Astrocyte of the cerebellum (primary cell): ENCODE results near the gene SLC12A7.
"Not testable (repeated sequence)": the region's sequence is repeated elsewhere in the genome, so short reads cannot be mapped to it uniquely, and the experiment has no call there.

Source experiments
- DNase-seq: peaks from one replicate; pipeline ENCODE4 v3.0.0-alpha.2; 2011; ENCODE audit warnings: low read depth
- H3K4me3 ChIP-seq: 2 replicates; pipeline ENCODE4 v1.5.1; 2011; ENCODE audit warnings: mild to moderate bottlenecking, low read depth, low read length, moderate library complexity
- CTCF ChIP-seq: IDR thresholded peaks from 2 replicates; pipeline ENCODE4 v1.5.1; 2012; ENCODE audit warnings: low read length, low read depth, moderate library complexity, mild to moderate bottlenecking; ENCODE audit errors: missing control alignments
- in situ Hi-C: cut with HindIII; loops from 2 replicates; pipeline ENCODE4 v1.10.0; 2017; ENCODE audit warnings: low sequenced_read_pairs

The SLC12A7 gene

GRCh38 chr5:1100664-1101574, 10.9 kb downstream of the SLC12A7 start:
- no peak for TF ChIP-seq CTCF
- H3K4me3 ChIP-seq, result no peak overlapping the region
- in situ Hi-C loops, result no loop called here
- DNase-seq, result no peak

GRCh38 chr5:1099926-1100663, 11.8 kb downstream of the SLC12A7 start:
- no peak for DNase-seq
- no peak for TF ChIP-seq CTCF
- H3K4me3 ChIP-seq, result no peak overlapping the region
- in situ Hi-C loops, result no loop called here

- in situ Hi-C loops, result no loop called here
- no peak for DNase-seq
- no peak for TF ChIP-seq CTCF
- H3K4me3 ChIP-seq, result no peak overlapping the region
Observed at GRCh38 chr5:1098986-1099597, 12.8 kb downstream of the SLC12A7 start.

GRCh38 chr5:1097988-1098385, 13.9 kb downstream of the SLC12A7 start:
- DNase-seq, H3K4me3 ChIP-seq, in situ Hi-C loops: not testable (repeated sequence)

- DNase-seq, result no peak
- TF ChIP-seq CTCF, result no peak
- no peak overlapping the region for H3K4me3 ChIP-seq
- in situ Hi-C loops, result no loop called here
Observed at GRCh38 chr5:1097381-1097987, 14.4 kb downstream of the SLC12A7 start.

GRCh38 chr5:1096838-1097237, 15.0 kb downstream of the SLC12A7 start:
- in situ Hi-C loops, result no loop called here
- no peak for TF ChIP-seq CTCF
- DNase-seq, result no peak
- H3K4me3 ChIP-seq, result no peak overlapping the region
